H1 (cell line): ENCODE measurements around the gene TRIM46. TPM values are rescaled to one million over a fixed set of nuclear protein-coding genes. Genes with fewer than 3 reads are reported as not detected.
A peak's percentile ranks its signal among the peaks of the same experiment; 100 is the strongest.

Source experiments
- BRCA1 ChIP-seq: IDR thresholded peaks from 2 replicates; pipeline ENCODE4 v1.6.1; 2012; ENCODE audit warnings: low read depth, low read length, improper control_type of control experiment
- HDAC2 ChIP-seq, 2 experiments: fragments of 300-600 bp in 1 of 2; sonication (generic) in 1 of 2; IDR thresholded peaks; 2 replicates each; pipeline ENCODE4 v1.6.1; 2011 to 2012; ENCODE audit warnings: low read depth in 2 of 2, low read length in 2 of 2, mild to moderate bottlenecking in 2 of 2, moderate library complexity in 2 of 2, borderline replicate concordance in 1 of 2, inconsistent platforms in 1 of 2
- JUN ChIP-seq: IDR thresholded peaks from 2 replicates; pipeline ENCODE4 v1.6.1; 2011; ENCODE audit warnings: low read depth, mild to moderate bottlenecking, improper control_type of control experiment, low read length
- MAFK ChIP-seq: IDR thresholded peaks from 2 replicates; pipeline ENCODE4 v1.6.1; 2012; ENCODE audit warnings: low read depth, mild to moderate bottlenecking, improper control_type of control experiment, low read length
- PHF8 ChIP-seq: fragments of 200-600 bp; sonication (generic); conservative IDR thresholded peaks from 2 replicates; pipeline ENCODE4 v1.7.1; 2012; ENCODE audit warnings: low read depth, mild to moderate bottlenecking, inconsistent platforms, low read length, moderate library complexity
- POLR2AphosphoS5 ChIP-seq: IDR thresholded peaks from 2 replicates; pipeline ENCODE4 v1.6.1; 2011; ENCODE audit warnings: low read depth, low read length
- POU5F1 ChIP-seq: IDR thresholded peaks from 2 replicates; pipeline ENCODE4 v1.6.1; 2011; ENCODE audit warnings: low read depth, mild to moderate bottlenecking, low read length, moderate library complexity
- SP4 ChIP-seq: IDR thresholded peaks from 2 replicates; pipeline ENCODE4 v1.6.1; 2012; ENCODE audit warnings: low read length, inconsistent platforms
- TEAD4 ChIP-seq: IDR thresholded peaks from 2 replicates; pipeline ENCODE4 v1.6.1; 2012; ENCODE audit warnings: low read depth, low read length, inconsistent platforms, mixed read lengths
- polyA plus RNA-seq, 7 experiments: library from polyadenylated mRNA; depleted of rRNA in 3 of 7; stranded (reverse) in 5 of 7; unstranded in 2 of 7; fragments of >200 nt in 5 of 7; fragments of 200-250 nt in 2 of 7; gene quantifications; 1 replicate in 5 of 7; 2 replicates in 1 of 7; 4 replicates in 1 of 7; pipeline versions ENCODE4 v1.2.1 to v1.2.3, GENCODE V29; 2011 to 2013; ENCODE audit warnings: missing spikeins in 2 of 7, mixed read lengths in 2 of 7
- total RNA-seq: library from RNA; stranded (reverse); fragmentation: NEBNext Ultra II Directional; extraction: Animal tissue kit (Norgen Biotek cat#: 25700); gene quantifications from 2 replicates; pipeline ENCODE4 v1.2.1, GENCODE V29; 2021
- TF ChIP-seq, protein P1 (sequence below): fragments of 300-600 bp; sonication (generic); IDR thresholded peaks from 2 replicates; pipeline ENCODE4 v1.7.1; 2012; ENCODE audit warnings: low read length, moderate library complexity, mild to moderate bottlenecking, inconsistent platforms; ENCODE audit not compliant: insufficient replicate concordance

Gene TRIM46
- total and polyA plus RNA-seq, 2 of the 8 experiments (the other 6 are each of a cell fraction or from before 2014, with no cell fraction given) = 15.5 to 21.6 TPM

DNA sequence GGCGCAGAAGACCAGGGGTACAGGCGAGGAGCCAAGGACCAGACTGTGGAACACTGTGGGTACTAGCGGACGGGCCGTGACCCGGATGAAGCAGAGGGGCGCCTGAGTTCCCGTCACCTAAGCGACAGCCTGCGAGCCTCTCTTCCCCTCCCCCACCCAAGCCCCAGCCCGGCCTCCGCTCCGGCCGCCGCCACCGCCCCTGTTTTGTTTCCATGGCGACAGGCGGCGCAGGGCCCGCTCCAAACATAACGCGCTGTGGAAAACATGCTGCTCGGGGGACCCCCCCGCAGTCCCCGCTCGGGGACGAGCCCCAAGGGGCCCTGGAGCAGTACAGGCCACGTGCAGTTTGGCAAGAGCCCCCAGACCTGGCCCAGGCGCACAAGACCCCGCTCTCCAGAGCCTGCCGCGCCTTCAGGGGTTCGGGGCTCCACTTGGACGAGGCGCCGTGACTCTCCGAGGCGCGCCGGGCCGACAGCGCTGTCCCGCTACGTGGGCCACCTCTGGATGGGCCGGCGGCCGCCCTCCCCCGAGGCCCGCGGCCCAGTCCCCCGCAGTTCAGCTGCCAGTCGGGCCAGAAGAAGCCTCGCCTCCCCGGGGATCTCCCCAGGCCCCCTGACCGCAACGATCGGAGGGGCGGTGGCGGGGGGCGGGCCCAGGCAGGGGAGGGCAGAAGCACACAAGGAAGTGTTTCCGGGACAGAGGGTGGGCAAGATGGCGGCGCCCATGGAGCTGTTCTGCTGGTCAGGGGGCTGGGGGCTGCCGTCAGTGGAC lies 35.1 kb downstream of the TRIM46 start, which contains the start of gene MTX1 (continued):
- TF ChIP-seq, protein P1, sequence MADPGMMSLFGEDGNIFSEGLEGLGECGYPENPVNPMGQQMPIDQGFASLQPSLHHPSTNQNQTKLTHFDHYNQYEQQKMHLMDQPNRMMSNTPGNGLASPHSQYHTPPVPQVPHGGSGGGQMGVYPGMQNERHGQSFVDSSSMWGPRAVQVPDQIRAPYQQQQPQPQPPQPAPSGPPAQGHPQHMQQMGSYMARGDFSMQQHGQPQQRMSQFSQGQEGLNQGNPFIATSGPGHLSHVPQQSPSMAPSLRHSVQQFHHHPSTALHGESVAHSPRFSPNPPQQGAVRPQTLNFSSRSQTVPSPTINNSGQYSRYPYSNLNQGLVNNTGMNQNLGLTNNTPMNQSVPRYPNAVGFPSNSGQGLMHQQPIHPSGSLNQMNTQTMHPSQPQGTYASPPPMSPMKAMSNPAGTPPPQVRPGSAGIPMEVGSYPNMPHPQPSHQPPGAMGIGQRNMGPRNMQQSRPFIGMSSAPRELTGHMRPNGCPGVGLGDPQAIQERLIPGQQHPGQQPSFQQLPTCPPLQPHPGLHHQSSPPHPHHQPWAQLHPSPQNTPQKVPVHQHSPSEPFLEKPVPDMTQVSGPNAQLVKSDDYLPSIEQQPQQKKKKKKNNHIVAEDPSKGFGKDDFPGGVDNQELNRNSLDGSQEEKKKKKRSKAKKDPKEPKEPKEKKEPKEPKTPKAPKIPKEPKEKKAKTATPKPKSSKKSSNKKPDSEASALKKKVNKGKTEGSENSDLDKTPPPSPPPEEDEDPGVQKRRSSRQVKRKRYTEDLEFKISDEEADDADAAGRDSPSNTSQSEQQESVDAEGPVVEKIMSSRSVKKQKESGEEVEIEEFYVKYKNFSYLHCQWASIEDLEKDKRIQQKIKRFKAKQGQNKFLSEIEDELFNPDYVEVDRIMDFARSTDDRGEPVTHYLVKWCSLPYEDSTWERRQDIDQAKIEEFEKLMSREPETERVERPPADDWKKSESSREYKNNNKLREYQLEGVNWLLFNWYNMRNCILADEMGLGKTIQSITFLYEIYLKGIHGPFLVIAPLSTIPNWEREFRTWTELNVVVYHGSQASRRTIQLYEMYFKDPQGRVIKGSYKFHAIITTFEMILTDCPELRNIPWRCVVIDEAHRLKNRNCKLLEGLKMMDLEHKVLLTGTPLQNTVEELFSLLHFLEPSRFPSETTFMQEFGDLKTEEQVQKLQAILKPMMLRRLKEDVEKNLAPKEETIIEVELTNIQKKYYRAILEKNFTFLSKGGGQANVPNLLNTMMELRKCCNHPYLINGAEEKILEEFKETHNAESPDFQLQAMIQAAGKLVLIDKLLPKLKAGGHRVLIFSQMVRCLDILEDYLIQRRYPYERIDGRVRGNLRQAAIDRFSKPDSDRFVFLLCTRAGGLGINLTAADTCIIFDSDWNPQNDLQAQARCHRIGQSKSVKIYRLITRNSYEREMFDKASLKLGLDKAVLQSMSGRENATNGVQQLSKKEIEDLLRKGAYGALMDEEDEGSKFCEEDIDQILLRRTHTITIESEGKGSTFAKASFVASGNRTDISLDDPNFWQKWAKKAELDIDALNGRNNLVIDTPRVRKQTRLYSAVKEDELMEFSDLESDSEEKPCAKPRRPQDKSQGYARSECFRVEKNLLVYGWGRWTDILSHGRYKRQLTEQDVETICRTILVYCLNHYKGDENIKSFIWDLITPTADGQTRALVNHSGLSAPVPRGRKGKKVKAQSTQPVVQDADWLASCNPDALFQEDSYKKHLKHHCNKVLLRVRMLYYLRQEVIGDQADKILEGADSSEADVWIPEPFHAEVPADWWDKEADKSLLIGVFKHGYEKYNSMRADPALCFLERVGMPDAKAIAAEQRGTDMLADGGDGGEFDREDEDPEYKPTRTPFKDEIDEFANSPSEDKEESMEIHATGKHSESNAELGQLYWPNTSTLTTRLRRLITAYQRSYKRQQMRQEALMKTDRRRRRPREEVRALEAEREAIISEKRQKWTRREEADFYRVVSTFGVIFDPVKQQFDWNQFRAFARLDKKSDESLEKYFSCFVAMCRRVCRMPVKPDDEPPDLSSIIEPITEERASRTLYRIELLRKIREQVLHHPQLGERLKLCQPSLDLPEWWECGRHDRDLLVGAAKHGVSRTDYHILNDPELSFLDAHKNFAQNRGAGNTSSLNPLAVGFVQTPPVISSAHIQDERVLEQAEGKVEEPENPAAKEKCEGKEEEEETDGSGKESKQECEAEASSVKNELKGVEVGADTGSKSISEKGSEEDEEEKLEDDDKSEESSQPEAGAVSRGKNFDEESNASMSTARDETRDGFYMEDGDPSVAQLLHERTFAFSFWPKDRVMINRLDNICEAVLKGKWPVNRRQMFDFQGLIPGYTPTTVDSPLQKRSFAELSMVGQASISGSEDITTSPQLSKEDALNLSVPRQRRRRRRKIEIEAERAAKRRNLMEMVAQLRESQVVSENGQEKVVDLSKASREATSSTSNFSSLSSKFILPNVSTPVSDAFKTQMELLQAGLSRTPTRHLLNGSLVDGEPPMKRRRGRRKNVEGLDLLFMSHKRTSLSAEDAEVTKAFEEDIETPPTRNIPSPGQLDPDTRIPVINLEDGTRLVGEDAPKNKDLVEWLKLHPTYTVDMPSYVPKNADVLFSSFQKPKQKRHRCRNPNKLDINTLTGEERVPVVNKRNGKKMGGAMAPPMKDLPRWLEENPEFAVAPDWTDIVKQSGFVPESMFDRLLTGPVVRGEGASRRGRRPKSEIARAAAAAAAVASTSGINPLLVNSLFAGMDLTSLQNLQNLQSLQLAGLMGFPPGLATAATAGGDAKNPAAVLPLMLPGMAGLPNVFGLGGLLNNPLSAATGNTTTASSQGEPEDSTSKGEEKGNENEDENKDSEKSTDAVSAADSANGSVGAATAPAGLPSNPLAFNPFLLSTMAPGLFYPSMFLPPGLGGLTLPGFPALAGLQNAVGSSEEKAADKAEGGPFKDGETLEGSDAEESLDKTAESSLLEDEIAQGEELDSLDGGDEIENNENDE = no peak
- TF ChIP-seq PHF8 = peak; percentile 52; the same call in 1 of the 2 replicates
- TF ChIP-seq BRCA1 = no peak
- no peak for TF ChIP-seq MAFK
- peak in 1 of 2 experiments; percentile 66; a peak in 1 of 4 replicates for TF ChIP-seq HDAC2 (IDR thresholded peaks at IDR 0.05; ENCODE audit: borderline replicate concordance in 1 of 2, low read depth in 2 of 2, low read length in 2 of 2)
- no peak; the same call in 1 of the 2 replicates for TF ChIP-seq TEAD4
- no peak; the same call in 1 of the 2 replicates for TF ChIP-seq SP4
- peak; percentile 82 for TF ChIP-seq POLR2AphosphoS5
- no peak for TF ChIP-seq JUN
- no peak for TF ChIP-seq POU5F1
